ENCODE results near the gene MAML1. TPM values are rescaled to one million over a fixed set of nuclear protein-coding genes. Genes with fewer than 3 reads are reported as not detected.

MAML1 gene
- total RNA-seq, 1 donor from 2014 or later = 26.0 TPM

Small RNA genes lying within 50 kb of the gene (microRNA-seq; reads per million reads assigned to microRNA genes)
- gene MIR1229 = 61.0 reads per million, percentile 60 among the genes with 10 or more reads in this experiment

Other genes starting within 250 kb of the MAML1 start
- gene RUFY1, start 182.3 kb upstream of the MAML1 start, total RNA-seq = 26.3 and 34.1 TPM in 2 replicates
- 349 and 458 TPM in 2 replicates for gene HNRNPH1, start 109.2 kb upstream of the MAML1 start, total RNA-seq
- not detected in 2 replicates for gene CBY3, start 51.8 kb upstream of the MAML1 start, total RNA-seq
- 792 and 828 TPM in 2 replicates for gene CANX, start 33.9 kb upstream of the MAML1 start, total RNA-seq
- 1.2 and 1.3 TPM in 2 replicates for gene LTC4S, start 61.2 kb downstream of the MAML1 start, total RNA-seq
- gene MGAT4B, start 74.0 kb downstream of the MAML1 start, total RNA-seq = 179 and 193 TPM in 2 replicates
- 215 and 262 TPM in 2 replicates for gene SQSTM1, start 88.1 kb downstream of the MAML1 start, total RNA-seq
- 19.9 and 20.7 TPM in 2 replicates for gene MRNIP, start 126.0 kb downstream of the MAML1 start, total RNA-seq
- gene TBC1D9B, start 175.1 kb downstream of the MAML1 start, total RNA-seq = 85.1 and 89.9 TPM in 2 replicates

Measured in astrocyte (in vitro differentiated cells and primary cell).